Measurements from ENCODE around the gene OTUB1. TPM values are rescaled to one million over a fixed set of nuclear protein-coding genes. Genes with fewer than 3 reads are reported as not detected.
A peak's percentile ranks its signal among the peaks of the same experiment; 100 is the strongest.

OTUB1 gene
- total and polyA plus RNA-seq, 2 of the 13 experiments (the other 11 are each of a cell fraction or from before 2014, with no cell fraction given) = 58.8 to 130 TPM

DNA sequence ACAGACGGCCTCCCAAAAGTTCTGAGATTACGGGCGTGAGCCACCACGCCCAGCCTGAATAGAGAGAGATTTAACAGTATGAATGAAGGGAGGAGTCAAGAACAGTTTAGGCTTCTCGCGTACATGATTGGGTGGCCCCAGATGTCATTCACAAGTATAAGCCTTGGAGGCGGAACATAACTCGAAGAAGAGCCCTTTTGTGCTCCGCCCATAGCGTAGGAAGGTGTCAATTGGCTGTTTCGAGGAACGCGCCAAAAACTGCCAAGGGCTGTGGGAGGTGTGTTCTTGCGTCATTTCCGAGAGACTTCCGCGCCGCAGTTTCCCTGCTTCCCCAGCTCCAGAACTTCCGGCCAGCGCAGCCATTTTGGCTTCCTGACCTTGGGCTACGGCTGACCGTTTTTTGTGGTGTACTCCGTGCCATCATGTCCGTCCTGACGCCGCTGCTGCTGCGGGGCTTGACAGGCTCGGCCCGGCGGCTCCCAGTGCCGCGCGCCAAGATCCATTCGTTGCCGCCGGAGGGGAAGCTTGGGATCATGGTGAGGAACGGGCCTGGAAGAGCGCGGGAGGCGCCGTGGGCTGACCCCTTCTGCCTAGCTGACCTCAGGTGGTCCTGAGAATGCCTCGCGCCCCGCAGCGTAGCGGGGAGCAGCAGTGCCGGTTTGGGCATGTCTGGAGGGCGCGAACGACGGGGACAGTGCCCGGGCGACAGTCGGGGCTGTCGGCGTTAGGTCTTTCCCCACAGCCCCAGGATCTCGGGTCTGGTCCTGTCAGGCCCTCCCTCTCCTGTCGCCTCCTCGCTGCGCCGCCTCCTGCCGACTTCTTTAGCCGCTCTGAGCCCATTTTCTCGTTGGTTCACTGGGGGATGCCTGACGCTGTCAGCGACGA, 11.7 kb upstream of the OTUB1 start, which contains the start of gene COX8A (continued):
- TF ChIP-seq ZNF33A (CRISPR knock-in tag; IDR thresholded peaks at IDR 0.05; ENCODE audit: borderline replicate concordance) (no peak), ZNF780A (CRISPR knock-in tag; IDR thresholded peaks at IDR 0.05) (peak; percentile 81; the same call in 1 of the 2 replicates), TCF12 (IDR thresholded peaks at IDR 0.05) (no peak), TCF12 (CRISPR knock-in tag; IDR thresholded peaks at IDR 0.05) (no peak), JUNB (CRISPR knock-in tag; IDR thresholded peaks at IDR 0.05; ENCODE audit: borderline replicate concordance) (no peak), NCOA1 (CRISPR knock-in tag; IDR thresholded peaks at IDR 0.05) (no peak), ZNF143 (CRISPR knock-in tag; IDR thresholded peaks at IDR 0.05) (peak; percentile 84), FOXA3 (CRISPR knock-in tag; IDR thresholded peaks at IDR 0.05) (peak; percentile 54; the same call in 1 of the 2 replicates), SKI (IDR thresholded peaks at IDR 0.05; ENCODE audit: partially characterized antibody) (peak; percentile 24), JDP2 (CRISPR knock-in tag; IDR thresholded peaks at IDR 0.05; ENCODE audit: borderline replicate concordance) (no peak), ZBTB21 (CRISPR knock-in tag; IDR thresholded peaks at IDR 0.05) (peak; percentile 98), SETDB1 (CRISPR knock-in tag; IDR thresholded peaks at IDR 0.05; ENCODE audit: borderline replicate concordance) (no peak)
- TF ChIP-seq, protein P1, sequence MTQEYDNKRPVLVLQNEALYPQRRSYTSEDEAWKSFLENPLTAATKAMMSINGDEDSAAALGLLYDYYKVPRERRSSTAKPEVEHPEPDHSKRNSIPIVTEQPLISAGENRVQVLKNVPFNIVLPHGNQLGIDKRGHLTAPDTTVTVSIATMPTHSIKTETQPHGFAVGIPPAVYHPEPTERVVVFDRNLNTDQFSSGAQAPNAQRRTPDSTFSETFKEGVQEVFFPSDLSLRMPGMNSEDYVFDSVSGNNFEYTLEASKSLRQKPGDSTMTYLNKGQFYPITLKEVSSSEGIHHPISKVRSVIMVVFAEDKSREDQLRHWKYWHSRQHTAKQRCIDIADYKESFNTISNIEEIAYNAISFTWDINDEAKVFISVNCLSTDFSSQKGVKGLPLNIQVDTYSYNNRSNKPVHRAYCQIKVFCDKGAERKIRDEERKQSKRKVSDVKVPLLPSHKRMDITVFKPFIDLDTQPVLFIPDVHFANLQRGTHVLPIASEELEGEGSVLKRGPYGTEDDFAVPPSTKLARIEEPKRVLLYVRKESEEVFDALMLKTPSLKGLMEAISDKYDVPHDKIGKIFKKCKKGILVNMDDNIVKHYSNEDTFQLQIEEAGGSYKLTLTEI (CRISPR knock-in tag; conservative IDR thresholded peaks at IDR 0.05) = no peak
- TF ChIP-seq, protein P2, sequence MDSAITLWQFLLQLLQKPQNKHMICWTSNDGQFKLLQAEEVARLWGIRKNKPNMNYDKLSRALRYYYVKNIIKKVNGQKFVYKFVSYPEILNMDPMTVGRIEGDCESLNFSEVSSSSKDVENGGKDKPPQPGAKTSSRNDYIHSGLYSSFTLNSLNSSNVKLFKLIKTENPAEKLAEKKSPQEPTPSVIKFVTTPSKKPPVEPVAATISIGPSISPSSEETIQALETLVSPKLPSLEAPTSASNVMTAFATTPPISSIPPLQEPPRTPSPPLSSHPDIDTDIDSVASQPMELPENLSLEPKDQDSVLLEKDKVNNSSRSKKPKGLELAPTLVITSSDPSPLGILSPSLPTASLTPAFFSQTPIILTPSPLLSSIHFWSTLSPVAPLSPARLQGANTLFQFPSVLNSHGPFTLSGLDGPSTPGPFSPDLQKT (CRISPR knock-in tag; IDR thresholded peaks at IDR 0.05; ENCODE audit: borderline replicate concordance) = no peak
- TF ChIP-seq, protein P3, sequence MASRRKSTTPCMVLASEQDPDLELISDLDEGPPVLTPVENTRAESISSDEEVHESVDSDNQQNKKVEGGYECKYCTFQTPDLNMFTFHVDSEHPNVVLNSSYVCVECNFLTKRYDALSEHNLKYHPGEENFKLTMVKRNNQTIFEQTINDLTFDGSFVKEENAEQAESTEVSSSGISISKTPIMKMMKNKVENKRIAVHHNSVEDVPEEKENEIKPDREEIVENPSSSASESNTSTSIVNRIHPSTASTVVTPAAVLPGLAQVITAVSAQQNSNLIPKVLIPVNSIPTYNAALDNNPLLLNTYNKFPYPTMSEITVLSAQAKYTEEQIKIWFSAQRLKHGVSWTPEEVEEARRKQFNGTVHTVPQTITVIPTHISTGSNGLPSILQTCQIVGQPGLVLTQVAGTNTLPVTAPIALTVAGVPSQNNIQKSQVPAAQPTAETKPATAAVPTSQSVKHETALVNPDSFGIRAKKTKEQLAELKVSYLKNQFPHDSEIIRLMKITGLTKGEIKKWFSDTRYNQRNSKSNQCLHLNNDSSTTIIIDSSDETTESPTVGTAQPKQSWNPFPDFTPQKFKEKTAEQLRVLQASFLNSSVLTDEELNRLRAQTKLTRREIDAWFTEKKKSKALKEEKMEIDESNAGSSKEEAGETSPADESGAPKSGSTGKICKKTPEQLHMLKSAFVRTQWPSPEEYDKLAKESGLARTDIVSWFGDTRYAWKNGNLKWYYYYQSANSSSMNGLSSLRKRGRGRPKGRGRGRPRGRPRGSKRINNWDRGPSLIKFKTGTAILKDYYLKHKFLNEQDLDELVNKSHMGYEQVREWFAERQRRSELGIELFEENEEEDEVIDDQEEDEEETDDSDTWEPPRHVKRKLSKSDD (CRISPR knock-in tag; IDR thresholded peaks at IDR 0.05; ENCODE audit: low read depth) = peak; percentile 96
- TF ChIP-seq, protein P4, sequence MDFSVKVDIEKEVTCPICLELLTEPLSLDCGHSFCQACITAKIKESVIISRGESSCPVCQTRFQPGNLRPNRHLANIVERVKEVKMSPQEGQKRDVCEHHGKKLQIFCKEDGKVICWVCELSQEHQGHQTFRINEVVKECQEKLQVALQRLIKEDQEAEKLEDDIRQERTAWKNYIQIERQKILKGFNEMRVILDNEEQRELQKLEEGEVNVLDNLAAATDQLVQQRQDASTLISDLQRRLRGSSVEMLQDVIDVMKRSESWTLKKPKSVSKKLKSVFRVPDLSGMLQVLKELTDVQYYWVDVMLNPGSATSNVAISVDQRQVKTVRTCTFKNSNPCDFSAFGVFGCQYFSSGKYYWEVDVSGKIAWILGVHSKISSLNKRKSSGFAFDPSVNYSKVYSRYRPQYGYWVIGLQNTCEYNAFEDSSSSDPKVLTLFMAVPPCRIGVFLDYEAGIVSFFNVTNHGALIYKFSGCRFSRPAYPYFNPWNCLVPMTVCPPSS (IDR thresholded peaks at IDR 0.05) = no peak
- TF ChIP-seq, protein P5, sequence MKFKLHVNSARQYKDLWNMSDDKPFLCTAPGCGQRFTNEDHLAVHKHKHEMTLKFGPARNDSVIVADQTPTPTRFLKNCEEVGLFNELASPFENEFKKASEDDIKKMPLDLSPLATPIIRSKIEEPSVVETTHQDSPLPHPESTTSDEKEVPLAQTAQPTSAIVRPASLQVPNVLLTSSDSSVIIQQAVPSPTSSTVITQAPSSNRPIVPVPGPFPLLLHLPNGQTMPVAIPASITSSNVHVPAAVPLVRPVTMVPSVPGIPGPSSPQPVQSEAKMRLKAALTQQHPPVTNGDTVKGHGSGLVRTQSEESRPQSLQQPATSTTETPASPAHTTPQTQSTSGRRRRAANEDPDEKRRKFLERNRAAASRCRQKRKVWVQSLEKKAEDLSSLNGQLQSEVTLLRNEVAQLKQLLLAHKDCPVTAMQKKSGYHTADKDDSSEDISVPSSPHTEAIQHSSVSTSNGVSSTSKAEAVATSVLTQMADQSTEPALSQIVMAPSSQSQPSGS (CRISPR knock-in tag; IDR thresholded peaks at IDR 0.05) = peak; percentile 87; the same call in 1 of the 2 replicates
- TF ChIP-seq, protein P6, sequence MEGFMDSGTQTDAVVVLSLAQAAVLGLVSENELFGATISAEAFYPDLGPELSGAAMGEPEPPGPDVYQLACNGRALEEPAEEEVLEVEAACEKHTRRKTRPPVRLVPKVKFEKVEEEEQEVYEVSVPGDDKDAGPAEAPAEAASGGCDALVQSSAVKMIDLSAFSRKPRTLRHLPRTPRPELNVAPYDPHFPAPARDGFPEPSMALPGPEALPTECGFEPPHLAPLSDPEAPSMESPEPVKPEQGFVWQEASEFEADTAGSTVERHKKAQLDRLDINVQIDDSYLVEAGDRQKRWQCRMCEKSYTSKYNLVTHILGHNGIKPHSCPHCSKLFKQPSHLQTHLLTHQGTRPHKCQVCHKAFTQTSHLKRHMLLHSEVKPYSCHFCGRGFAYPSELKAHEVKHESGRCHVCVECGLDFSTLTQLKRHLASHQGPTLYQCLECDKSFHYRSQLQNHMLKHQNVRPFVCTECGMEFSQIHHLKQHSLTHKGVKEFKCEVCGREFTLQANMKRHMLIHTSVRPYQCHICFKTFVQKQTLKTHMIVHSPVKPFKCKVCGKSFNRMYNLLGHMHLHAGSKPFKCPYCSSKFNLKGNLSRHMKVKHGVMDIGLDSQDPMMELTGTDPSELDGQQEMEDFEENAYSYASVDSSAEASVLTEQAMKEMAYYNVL (CRISPR knock-in tag; IDR thresholded peaks at IDR 0.05; ENCODE audit: borderline replicate concordance) = no peak; the same call in 1 of the 2 replicates
